NCI-H1930 (cell line): ENCODE data around the gene PACSIN2.

Experiments used
- DNase-seq, 2 experiments: peaks; one replicate each; lab custom pipeline; 2025; lab: John Stamatoyannopoulos, UW

The PACSIN2 gene

DNA sequence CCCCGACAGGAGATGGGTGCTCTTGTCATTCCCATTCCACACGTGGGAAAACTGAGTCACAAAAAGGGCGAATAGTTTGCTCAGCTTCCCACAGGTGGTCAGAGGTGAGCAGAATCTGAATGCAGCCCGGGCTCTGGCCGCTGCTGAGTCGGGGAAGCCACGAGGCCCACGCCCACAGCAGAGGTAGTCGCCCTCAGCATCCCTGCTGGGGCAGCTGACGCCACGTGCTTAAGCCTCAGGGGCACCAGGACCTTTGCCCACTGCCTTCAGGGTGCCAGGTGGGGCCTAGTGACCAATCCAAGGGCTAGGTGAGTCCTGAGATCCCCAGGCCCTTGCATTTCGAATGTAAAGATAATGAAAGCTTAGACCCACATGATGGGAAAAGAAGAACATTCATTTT lies 133.7 kb downstream of the PACSIN2 start:
- DNase-seq, result no peak

DNA sequence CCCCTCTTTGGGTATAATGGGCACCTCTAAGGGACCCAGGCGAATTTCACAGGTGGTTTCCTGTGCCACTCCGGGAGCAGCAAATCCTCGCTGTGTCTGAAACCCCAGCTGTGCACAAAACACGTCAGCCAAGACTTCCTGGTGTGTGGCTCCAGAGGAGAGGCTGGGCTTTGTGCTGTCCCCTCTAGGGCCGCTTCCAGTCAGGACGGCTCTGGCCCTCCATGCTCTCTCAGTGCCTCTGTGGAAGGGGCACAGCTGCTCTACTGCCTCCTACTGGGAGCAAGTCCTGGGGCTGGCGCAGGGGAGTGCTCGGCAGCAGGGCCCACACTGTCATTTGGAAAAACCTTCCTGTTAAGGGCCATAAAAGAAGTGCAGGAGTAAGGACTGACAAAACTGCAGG lies 134.1 kb downstream of the PACSIN2 start:
- DNase-seq, result no peak

DNA sequence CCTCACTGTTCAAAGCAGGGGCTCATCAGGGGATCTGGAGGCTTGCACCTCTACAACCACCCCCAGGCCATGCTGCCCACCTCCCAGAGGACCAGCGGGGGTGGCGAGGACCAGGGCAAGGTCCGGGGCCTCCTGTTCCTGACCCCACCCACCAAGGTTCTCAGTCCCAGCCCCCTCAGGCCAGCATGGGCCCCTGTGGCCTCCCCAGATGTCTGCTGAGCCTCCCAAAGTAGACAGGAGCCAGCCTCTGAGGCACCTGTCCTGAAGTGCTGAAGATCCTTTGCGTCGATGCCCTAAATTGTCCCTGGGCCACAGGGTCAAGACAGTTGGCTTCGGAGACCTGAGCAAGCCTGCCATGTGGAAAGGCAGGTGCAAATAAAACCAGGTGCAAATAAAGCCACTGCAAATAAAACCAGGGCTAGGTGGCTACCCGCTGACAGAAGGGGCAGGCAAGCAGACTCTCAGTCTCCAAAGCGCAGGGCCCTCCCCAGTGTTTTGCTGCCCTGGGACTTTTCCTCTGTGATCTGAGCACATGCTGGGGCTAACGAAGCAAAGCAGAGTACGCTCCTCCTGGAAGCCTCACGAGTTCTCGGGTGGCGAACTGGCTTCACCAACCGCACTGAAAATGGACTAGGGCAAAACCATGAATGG lies 135.5 kb downstream of the PACSIN2 start:
- DNase-seq, result no peak

DNA sequence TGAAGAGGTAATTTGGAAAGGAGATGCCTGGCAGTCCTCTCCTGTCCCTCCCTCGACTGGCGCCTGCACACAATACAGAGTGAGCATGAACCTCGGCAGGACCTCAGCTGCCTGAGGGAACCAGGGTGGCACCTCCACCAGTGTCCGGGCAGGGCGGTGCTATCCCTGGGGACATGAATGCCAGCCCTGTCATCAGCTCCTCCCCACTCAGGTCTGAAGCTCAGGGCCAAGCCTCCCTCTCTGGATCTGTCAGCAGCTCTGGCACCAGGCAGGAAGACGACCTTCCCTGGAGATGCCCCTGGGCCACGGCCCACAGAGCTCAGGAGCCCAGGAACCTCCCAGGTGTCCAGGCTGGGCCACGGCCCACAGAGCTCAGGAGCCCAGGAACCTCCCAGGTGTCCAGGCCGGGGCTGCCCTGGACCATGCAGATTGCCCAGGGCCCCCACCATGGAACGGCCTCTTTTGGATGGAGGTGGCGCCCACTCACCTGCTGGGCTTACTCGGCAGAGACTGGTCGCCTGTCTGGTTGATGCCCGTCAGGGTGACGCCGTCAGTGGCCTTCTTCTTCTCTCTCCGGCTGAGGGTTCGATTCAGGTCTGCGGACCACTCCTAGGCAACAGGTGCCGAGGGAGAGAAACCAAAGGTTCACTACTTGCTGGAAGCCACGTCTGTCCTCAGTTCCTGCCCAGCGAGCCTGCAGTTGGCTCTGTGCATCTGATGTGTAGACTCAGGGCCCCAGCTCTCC lies 136.2 kb downstream of the PACSIN2 start:
- DNase-seq, result no peak

DNA sequence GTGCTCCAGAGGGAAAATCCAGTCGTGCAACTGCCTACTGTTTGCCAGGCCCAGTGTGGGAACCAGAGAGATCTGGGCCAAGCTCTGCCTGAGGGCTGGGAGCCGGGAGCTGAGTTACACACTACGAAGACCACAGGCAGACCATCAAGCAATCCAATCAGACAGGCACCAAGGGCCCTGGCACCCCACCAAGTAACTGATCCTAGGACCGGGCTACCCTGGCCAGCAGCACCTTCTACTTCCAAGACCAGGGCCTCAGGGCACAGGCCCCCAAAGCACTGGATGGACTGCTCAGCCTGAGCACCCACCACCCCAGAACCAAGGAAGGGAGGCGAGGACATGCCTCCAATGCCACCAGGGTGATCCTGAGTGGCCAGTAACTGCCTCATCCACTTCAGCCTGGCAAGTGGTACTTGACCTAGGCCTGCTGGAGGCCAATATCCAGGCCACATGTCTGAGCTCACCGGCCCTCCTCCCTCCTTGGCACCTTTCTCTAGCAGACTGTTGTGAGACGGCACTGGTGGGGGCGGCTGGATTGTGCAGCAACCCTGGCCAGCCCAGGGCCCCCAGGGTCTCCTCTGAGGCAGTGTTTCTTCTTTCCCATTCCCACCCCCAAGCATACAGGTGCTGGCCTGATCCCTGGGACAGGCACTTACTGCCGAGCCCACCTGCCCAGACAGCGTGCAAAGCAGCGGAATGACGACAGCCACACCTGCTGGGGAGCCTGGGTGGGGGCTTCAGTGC lies 137.2 kb downstream of the PACSIN2 start:
- DNase-seq, result no peak

DNA sequence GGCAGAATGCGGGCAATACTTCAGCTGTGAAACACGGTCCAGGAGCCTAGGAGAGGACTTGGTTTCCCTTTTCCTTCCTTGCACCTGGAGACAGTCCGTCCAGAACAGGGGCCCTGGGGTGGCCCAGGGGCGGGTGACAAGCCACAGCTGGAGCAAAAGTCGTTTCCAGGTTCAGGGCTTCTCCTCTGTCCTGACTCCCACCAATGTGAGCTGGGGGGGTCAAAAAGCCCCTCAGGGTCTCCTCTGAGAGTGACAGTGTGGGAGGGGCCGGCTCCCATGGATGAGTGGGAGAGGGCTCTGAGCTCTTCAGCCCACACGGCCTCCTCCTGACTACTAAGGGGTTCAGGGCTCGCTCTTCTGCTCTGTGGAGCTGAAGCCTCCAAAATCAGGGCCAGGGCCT lies 137.8 kb downstream of the PACSIN2 start:
- no peak for DNase-seq

DNA sequence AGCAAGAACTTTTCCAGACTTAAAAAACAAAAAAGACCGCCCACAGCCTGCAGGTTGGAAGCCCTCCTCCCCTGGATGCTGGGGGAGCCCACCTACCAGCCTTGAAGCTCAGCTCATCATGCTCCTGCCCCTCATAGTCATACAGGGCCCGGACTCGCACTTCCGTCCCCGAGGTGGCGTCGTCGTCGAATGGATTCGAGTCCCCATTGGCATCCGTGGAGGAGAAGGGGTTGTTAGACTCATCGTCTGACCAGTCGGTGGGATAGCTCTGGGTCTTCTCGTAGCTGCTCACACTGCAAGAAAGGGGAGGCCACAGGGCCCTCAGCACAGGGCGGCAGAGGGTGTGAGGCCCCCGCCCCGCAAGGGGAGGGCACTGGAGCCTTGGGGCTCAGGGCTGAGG lies 138.9 kb downstream of the PACSIN2 start:
- DNase-seq, result no peak

DNA sequence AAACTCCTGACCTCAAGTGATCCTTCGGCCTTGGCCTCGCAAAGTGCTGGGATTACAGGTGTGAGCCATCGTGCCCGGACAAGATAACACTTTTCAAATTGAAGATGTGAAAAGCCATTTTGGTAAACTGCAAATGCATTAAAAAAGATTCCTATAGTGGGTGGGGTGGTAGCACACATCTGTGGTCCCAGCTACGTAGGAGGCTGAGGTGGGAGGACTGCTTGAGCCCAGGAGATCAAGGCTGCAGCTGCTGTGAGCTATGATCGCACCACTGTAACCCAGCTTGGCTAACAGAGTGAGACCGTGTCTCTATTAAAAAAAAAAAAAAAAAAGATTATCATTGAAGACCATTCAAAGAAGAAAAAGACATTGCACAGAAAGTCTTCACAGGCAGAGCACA lies 140.9 kb downstream of the PACSIN2 start:
- DNase-seq, result no peak

DNA sequence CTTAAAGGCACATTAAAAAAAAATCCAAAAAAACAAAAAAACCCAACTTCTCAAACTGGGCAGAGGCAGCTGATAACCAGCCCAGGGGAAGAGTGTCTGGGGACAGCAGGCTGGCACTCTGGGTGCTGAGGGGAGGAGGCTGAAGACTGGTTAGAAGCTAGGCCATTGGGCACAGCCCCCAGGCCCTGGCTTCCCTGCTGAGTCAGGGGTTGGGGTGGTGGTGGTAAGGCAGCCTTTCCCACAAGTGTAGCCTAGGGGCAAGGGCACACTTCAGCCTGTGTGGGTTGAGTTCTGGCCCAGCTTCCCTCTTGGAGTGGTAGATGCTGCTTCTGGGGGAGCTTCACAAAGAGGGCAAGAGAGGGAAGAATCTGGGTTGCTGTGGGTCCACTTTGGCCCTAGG lies 141.6 kb downstream of the PACSIN2 start:
- no peak for DNase-seq

DNA sequence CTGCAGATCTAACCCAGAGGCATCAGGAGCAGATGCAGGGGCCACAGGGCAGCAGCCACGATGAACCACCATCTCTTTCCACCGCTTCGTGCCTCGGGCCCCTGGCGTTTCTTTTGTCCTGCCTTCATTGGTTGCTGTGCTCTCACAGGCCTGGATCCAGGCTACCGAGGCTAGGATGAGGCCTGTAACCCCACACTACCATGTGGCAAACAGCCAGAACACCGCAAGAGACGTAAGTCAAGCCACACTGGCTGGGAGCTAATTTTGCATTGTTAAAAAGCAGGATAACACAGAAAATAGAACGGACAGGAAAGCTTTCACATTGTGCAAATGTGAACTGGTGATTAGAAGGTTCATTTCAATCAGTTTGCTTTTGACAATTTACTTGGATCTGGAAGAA lies 142.1 kb downstream of the PACSIN2 start:
- DNase-seq, result no peak

DNA sequence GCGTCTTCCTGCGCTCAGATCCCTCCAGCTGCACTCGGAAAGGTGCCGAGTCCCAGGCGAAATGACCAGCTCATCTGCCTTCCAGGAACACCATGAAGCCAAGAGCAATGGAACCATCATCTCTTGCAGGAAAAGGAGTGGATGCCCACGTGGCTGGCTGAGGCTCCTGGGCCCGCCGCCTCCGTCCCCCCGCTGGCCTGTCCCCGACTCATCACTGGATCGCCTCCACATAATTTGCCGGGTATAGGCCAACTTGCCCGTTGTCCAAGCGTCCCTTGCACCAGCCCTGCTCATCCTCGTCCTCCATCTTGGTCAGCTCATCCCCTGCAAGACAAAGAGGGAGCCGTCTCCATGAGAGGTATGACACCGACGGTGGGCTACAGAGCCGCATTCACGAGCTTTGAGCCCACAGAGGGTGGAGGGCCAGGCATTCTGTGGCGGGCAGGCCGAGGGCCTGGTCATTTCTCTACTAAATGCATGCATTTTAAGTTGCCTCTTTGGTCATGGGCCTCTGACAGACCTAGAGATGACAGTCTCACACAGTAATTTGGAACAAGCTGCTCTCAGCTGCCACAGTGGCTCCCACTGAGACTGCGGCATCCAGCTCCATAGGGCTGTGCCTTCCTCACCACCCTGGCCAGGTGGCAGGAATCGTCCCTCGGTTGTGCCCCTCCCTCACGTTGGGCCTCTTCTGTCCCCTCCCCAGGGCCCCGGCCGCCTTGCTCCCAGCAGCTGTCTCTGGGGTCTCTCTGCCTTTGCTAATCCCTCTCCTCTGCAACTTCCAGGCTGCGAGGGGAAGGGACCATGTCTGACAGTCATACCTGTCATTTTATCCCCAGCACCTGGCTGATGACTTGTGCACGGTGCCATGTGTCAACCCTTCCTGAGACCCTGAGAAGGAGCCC lies 143.6 kb downstream of the PACSIN2 start:
- DNase-seq, result no peak

DNA sequence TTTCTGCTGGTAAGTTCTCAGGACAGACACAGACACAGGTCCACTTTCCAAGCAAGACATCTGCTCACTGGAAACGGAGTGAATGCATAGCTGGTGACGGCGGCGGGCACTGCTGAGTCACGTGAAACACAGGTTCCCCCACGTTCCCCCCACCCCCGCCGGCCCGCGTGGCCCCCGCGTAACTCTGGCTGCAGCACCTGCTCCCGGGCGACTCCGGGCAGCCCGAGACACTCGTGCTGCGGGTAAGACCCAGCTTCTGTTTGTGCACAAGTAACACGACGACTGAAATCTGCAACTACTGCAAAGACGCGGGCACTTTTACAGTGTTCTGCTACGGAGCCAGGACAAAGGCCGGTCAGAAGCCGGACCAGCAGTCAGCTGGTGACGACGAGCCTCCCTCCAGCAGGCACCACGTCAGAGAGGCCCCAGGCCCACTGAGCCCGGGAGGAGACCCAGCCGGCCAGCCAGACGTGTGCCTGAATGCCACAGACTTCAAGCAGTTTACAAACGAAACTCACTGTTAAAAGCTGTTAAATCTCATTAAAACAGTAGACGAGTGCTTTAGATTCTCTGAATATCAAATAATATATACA lies 145.0 kb downstream of the PACSIN2 start:
- DNase-seq, result no peak

DNA sequence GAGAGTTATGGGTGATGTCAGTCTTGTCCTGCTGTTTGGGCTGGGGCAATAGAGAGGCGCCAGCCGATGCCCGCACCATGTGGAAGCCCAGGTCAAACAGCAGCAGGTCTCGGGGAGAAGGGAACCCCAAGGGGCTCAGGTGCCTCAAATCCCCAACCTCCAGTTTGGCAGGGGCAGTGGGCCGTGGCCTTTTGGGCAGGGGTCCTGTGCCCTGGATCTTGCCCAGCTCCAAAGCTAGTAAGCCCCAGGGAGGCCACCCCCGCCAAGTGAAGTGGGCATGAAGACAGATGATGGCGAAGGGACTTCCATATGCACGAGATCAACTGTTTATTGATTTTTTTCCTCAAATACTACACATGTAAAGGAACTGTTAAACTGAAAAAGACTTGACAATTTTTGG lies 145.5 kb downstream of the PACSIN2 start:
- DNase-seq, result no peak

DNA sequence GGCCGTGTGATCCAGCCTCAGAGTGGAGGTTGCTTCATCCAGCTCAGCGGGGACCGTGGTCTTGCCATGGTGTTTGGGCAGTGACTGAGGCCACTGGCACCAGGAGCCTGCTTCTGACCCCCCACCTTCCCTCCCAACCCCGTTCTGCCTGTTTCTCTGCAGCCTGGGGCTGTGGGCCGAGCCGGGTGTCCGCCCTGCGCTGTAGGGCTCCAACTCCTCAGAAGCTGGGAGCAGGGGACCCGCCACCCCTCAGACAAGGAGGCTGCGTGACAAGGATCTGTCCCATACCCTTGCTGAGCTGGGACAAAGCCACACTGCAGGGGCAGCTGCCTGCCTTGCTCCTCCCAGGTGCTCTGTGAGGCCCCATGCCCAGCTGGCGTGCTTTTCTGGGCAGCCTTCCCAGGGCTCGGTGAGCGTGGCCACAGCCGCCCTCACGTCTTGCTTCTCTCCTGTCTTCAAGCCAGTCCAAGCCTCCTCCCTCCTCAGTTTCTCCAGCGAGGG lies 146.1 kb downstream of the PACSIN2 start:
- DNase-seq, result no peak

DNA sequence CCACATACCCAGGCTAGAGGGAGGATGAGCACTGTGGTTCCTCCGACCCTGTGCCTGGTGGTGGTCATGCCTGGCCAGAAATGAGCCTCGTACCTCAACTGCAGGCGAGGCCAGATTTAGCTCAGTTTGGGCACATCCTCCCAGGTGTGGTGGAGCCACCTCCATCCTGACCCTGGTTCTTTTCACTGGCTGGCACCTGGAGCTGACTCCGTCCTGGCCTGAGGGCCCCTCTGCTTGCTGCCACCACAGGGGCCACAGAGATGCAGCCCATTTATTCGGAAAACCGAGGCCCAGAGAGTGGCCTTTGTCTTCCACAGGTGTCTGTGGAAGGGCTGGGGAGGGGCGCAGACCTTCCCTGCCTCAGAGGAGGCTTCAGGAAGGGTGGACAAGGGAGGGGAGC lies 148.8 kb downstream of the PACSIN2 start:
- DNase-seq, result no peak

DNA sequence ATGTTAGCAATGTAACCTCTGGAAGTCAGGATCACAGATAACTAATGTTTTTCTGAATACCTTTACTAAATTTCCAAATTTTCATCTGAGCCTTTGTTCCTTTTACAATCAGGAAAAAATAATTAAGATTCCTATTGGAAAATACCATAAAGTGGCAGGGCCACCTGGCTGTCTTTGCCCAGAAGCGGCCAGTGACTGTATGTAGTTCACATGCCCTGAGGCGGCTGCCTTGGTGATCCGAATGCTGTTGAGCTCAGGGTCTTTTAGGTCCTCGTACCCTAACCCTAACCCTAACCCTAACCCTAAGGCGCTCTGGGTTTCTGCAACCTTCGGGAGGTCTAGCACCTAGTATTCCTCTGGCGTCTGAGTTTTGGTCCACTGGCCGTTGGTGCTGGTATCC lies 149.4 kb downstream of the PACSIN2 start:
- DNase-seq, result no peak

DNA sequence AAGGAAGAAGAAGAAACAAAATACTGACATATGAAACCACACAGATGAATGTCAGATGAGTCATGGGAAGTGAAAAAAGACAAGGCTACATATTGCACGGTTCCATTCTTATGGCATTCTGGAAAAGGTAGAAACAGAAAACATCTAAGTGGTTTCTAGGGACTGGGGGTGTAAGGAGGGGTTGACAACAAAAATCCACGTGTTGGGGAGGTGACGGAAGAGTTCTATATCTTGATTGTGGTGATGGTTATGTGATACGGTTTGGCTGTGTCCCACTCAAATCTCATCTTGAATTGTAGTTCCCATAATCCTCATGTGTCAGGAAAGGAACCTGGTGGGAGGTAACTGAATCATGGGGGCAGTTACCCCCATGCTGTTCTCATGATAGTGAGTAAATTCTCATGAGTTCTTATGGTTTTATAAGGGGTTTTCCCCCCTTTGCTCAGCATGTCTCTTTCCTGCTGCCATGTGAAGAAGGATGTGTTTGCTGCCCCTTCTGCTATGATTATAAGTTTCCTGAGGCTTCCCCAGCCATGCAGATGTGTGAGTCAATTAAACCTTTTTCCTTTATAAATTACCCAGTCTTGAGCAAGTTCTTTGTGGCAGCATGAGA lies 151.5 kb downstream of the PACSIN2 start:
- no peak for DNase-seq

DNA sequence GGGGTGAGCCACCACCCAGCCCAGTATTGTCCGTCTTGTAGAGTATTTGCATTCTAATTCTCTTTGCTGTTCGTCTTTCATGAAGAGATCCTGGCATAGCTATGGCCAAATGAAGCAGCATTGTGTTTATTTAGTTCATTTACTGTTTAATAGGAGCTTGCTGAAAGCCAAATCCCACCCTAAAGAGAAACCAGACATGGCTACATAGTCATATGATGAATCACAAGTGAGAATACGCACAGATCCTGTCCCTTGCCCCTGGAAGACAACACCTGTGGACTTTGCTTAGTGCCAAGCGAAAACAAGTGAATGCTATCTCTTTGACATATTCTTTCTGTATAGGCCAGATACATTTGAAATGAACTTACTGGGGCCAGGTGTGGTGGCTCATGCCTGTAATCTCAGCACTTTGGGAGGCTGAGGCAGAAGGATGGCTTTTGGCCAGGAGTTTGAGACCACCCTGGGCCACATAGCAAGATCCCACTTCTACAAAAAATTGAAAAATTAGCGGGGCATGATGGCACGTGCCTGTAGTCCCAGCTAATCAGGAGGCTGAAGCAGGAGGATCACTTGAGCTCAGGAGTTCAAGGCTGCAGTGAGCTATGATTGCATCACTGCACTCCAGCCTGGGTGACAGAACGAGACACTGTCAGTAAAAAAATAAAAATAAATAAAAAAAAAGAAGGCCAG lies 152.8 kb downstream of the PACSIN2 start:
- no peak for DNase-seq

DNA sequence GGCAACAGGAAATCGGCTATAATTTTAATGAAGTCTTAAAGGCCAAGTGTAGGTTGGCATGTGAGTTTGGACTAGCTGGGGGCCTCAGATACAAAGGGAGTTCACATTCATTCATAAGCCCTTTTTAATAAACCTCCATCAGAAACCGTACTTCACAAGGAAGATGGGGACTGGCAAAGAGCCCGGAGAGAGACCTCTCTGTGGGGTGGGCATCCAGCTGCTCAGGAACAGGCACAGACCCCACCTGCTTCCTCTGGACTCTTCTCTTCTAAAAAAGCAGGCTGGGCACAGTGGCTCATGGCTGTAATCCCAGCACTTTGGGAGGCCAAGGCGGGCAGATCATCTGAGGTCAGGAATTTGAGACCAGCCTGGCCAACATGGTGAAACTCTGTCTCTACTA lies 154.0 kb downstream of the PACSIN2 start:
- DNase-seq, result no peak

DNA sequence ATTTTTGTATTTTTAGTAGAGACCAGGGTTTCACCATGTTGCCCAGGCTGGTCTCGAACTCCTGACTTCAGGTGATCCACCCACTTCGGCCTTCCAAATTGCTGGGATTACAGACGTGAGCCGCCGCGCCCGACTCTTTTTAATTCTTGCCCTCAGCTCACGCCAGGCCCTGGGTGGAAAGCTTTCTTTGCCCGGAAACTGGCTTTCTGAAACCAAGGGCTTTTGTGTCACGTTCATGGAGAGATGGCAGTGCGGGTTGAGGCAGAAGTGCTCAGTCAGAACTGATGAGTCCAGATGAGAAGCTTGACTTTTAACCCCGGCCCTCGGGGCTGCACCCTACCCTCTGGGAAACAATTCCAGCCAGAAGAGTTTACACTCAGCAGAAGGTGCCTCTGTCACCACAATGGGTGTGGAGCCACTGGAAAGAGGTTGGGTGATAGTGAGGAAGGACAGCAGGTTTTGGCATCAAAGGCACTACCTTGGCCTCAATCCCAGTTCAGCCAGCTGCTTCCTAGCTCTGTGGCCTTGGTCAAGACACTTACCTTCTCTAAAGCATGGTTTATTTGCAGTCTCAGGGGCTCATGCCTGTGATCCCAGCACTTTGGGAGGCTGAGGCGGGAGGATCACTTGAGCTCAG lies 157.0 kb downstream of the PACSIN2 start:
- DNase-seq, result no peak
